Measurements from ENCODE around the gene EVPL. TPM values are rescaled to one million over a fixed set of nuclear protein-coding genes. Genes with fewer than 3 reads are reported as not detected.

The EVPL gene
- total RNA-seq, 3 donors from 2014 or later, result 1.6 to 8.0 (median 3.9) TPM

- no peaks in the 10 kb centered on the region for H3K36me3 ChIP-seq
- no peaks in the 10 kb centered on the region for H3K4me1 ChIP-seq
- no peak overlapping the region for H3K4me3 ChIP-seq
- intact Hi-C loops (cut with DNase I; ENCODE audit: low total_unique reads), result no loop called here
- H3K27ac ChIP-seq, result no peak overlapping the region
- TF ChIP-seq CTCF (IDR thresholded peaks at IDR 0.05) (no peak), POLR2A (IDR thresholded peaks at IDR 0.05) (no peak), POLR2AphosphoS5 (IDR thresholded peaks at IDR 0.05) (no peak)
- no peaks in the 10 kb centered on the region for H3K27me3 ChIP-seq
- no peak for DNase-seq (ENCODE audit: low spot score in 2 of 2)
- no peaks in the 10 kb centered on the region for H3K9me3 ChIP-seq
These were observed 19.3 kb downstream of the EVPL start for GRCh38 chr17:76007850-76008165.

GRCh38 chr17:76007131-76007849 is 19.8 kb downstream of the EVPL start:
- Histone ChIP-seq H3K4me3 (no peak overlapping the region), H3K36me3 (no peaks in the 10 kb centered on the region)
- intact Hi-C loops (cut with DNase I; ENCODE audit: low total_unique reads), result no loop called here

GRCh38 chr17:76005263-76006149 is 21.6 kb downstream of the EVPL start:
- Histone ChIP-seq H3K27me3 (no peaks in the 10 kb centered on the region), H3K9me3 (no peaks in the 10 kb centered on the region), H3K4me1 (no peaks in the 10 kb centered on the region), H3K27ac (no peak overlapping the region), H3K36me3 (no peaks in the 10 kb centered on the region), H3K4me3 (no peak overlapping the region)
- TF ChIP-seq CTCF (IDR thresholded peaks at IDR 0.05) (peak; percentile 67 to 89 (median 85)), POLR2A (IDR thresholded peaks at IDR 0.05) (no peak)
- intact Hi-C loops (cut with DNase I; ENCODE audit: low total_unique reads), result no loop called here
- peak; percentile 61 to 76 for DNase-seq (ENCODE audit: low spot score in 2 of 2)

More at GRCh38 chr17:76007131-76007849, 19.8 kb downstream of the EVPL start:
- no peaks in the 10 kb centered on the region for H3K9me3 ChIP-seq
- H3K27me3 ChIP-seq, result no peaks in the 10 kb centered on the region
- no peaks in the 10 kb centered on the region for H3K4me1 ChIP-seq
- no peak for DNase-seq (ENCODE audit: low spot score in 2 of 2)
- H3K27ac ChIP-seq, result no peak overlapping the region
- TF ChIP-seq CTCF (IDR thresholded peaks at IDR 0.05) (no peak), POLR2A (IDR thresholded peaks at IDR 0.05) (no peak), POLR2AphosphoS5 (IDR thresholded peaks at IDR 0.05) (no peak)

GRCh38 chr17:76004750-76005262 is 22.3 kb downstream of the EVPL start:
- TF ChIP-seq POLR2AphosphoS5 (IDR thresholded peaks at IDR 0.05) (no peak), POLR2A (IDR thresholded peaks at IDR 0.05) (no peak), CTCF (IDR thresholded peaks at IDR 0.05) (no peak)
- Histone ChIP-seq H3K27ac (no peak overlapping the region), H3K4me1 (no peaks in the 10 kb centered on the region), H3K27me3 (no peaks in the 10 kb centered on the region), H3K36me3 (no peaks in the 10 kb centered on the region), H3K4me3 (no peak overlapping the region), H3K9me3 (no peaks in the 10 kb centered on the region)
- intact Hi-C loops (cut with DNase I; ENCODE audit: low total_unique reads), result no loop called here
- DNase-seq (ENCODE audit: low spot score in 2 of 2), result no peak

GRCh38 chr17:76003915-76004314 is 23.2 kb downstream of the EVPL start:
- H3K4me3 ChIP-seq, result no peak overlapping the region
- H3K4me1 ChIP-seq, result no peaks in the 10 kb centered on the region
- no peak for DNase-seq (ENCODE audit: low spot score in 2 of 2)
- TF ChIP-seq CTCF (IDR thresholded peaks at IDR 0.05), result no peak
- TF ChIP-seq POLR2A (IDR thresholded peaks at IDR 0.05), result no peak
- no peak for TF ChIP-seq POLR2AphosphoS5 (IDR thresholded peaks at IDR 0.05)
- no peak overlapping the region for H3K27ac ChIP-seq
- intact Hi-C loops (cut with DNase I; ENCODE audit: low total_unique reads), result no loop called here
- no peaks in the 10 kb centered on the region for H3K36me3 ChIP-seq
- H3K9me3 ChIP-seq, result no peaks in the 10 kb centered on the region
- no peaks in the 10 kb centered on the region for H3K27me3 ChIP-seq
